Aorta (tissue), 5 donors: ENCODE data around the gene CHCHD10. TPM values are rescaled to one million over a fixed set of nuclear protein-coding genes. Genes with fewer than 3 reads are reported as not detected.

ENCODE experiments used
- ATAC-seq: fragments of 200-7000 bp; cut with Tn5 transposase; one replicate; pipeline ENCODE4 v1.9.1; 2022; ENCODE audit warnings: moderate library complexity; ENCODE audit not compliant: low FRiP score
- DNase-seq, 2 donors: peaks; one replicate each; pipeline ENCODE4 v3.0.0-alpha.2; 2020
- H3K27ac ChIP-seq, 2 donors: one replicate each; pipeline ENCODE4 v1.5.1; 2013; ENCODE audit warnings: low read length in 2 of 2, mild to moderate bottlenecking in 2 of 2, moderate library complexity in 2 of 2, control low read depth in 1 of 2, inconsistent platforms in 1 of 2, low read depth in 1 of 2
- H3K27me3 ChIP-seq, 2 donors: one replicate each; pipeline ENCODE4 v1.6.1; 2013; ENCODE audit warnings: control low read depth in 1 of 2, low read length in 1 of 2, mild to moderate bottlenecking in 1 of 2, moderate library complexity in 1 of 2; ENCODE audit not compliant: insufficient read depth in 2 of 2, control insufficient read depth in 1 of 2
- H3K36me3 ChIP-seq, 2 donors: one replicate each; pipeline ENCODE4 v1.6.1; 2013; ENCODE audit warnings: control low read depth in 1 of 2, low read length in 1 of 2, mild to moderate bottlenecking in 1 of 2; ENCODE audit not compliant: insufficient read depth in 2 of 2, control insufficient read depth in 1 of 2
- H3K4me1 ChIP-seq, 2 donors: one replicate each; pipeline ENCODE4 v1.6.1; 2013; ENCODE audit warnings: low read length in 2 of 2, control low read depth in 1 of 2, mild to moderate bottlenecking in 1 of 2, moderate library complexity in 1 of 2; ENCODE audit not compliant: insufficient read depth in 2 of 2, control insufficient read depth in 1 of 2
- H3K4me3 ChIP-seq, 2 donors: one replicate each; pipeline ENCODE4 v1.5.1; 2013; ENCODE audit warnings: low read length in 2 of 2, control low read depth in 1 of 2, mild to moderate bottlenecking in 1 of 2
- H3K9me3 ChIP-seq: one replicate; pipeline ENCODE4 v1.6.1; 2013; ENCODE audit warnings: mild to moderate bottlenecking, low read length; ENCODE audit not compliant: control insufficient read depth
- WGBS, 2 donors: extraction: QIAGEN DNeasy Blood & Tissue Kit; methylation state at CpG; one replicate each; pipeline ENCODE4 v1.1.7; 2013; 5-methylcytosine and 5-hydroxymethylcytosine counted together
- intact Hi-C, 2 donors: fragments of 100-400 bp; cut with DNase I; formaldehyde crosslinking; loops; one replicate each; pipeline versions ENCODE4 v1.14.2 to v1.15.0; 2022
- polyA plus RNA-seq, 2 donors: library from polyadenylated mRNA; stranded (reverse); fragments of 200-250 nt; gene quantifications; one replicate each; pipeline ENCODE4 v1.2.3, GENCODE V29; 2013
- total RNA-seq, 2 donors: library from RNA; stranded (reverse); fragmentation: NEBNext Ultra II Directional; extraction: Animal tissue kit (Norgen Biotek cat#: 25700); gene quantifications; one replicate each; pipeline ENCODE4 v1.2.1, GENCODE V29; 2021
- donor health status: healthy with polysubstance abuse.
- donor health status: Bipolar disorder and iron deficiency.
- donor health status: DM: no; HTN: no; CAD: no.
- donor health status: DM: no; HTN: no; CAD: no.
- donor health status: DM: yes; HTN: yes; CAD: no.

The CHCHD10 gene
- total and polyA plus RNA-seq, 4 donors = 30.9 to 68.4 (median 50.2) TPM

DNA sequence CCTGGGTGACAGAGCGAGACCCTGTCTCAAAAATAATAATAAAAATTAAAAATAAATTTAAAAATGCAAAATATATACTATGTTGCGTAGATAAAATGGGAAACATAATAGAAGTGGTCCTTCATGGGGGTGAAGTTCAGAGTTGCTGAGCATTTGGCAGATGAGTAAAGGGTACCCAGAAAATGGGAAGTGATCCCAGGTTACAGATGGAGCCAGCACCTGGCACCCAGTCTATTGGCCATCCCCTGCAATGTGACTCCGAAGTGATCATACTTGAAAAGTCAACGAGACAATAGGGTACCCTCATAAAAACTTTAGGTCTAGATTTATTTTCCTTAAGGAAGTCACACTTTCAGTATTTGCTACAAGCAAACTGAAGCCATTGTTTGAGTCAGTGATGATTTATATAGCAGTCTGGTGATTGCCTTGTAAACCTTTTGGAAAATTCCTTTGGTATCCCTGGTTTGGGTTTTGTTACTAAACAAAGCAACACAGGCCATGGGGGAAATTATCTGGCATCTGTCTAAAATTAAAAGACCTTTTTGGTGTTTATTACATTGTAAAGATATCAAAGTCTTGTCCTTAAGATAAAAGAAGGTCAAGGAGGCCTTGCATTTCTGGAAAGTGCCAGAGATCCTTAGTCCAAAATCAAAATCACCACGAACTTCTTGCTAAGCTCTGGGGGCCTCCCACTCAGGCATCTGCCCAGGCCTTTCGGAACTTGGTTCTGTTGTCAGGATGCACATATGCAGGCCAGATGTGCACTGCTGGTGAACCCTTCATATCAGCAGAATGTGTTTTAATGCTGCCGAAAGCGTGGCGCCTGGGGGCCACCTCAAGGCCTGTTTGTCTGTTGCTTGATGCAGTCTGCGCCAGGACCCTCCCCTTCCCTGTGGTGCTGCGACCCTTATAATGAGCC, 23.3 kb upstream of the CHCHD10 start:
- H3K27me3 ChIP-seq = no peaks in the 10 kb centered on the region
- no peak for DNase-seq
- no peak for ATAC-seq
- H3K4me3 ChIP-seq = no peak overlapping the region
- no peak overlapping the region for H3K27ac ChIP-seq
- 56 to 64% methylated on average over 11 of the region's 11 CpGs for WGBS, 2 donors
- intact Hi-C loops = no loop called here
- H3K9me3 ChIP-seq = no peaks in the 10 kb centered on the region
- no peaks in the 10 kb centered on the region for H3K4me1 ChIP-seq
- H3K36me3 ChIP-seq = peaks cover 0 to 3% of the 10 kb centered on the region in 2 donors

DNA sequence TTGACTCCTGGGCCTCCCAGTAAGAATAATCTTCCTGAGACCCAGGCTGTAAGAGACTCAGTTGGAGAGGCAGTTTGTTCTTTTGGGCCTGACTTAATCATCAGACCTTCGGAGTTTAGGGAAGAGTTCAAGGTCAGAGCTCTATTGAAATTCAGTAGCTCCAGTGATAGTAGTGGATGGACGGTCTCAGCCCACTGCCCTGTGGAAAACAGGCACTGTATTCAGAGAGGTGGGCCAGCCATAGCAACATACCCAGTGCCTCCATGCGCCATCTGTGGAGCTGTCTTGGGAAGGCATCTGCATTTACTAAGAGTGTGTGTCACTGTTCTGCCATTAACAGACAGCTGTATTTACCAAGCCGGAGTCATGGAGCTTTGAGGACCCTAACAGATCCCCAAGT, 21.9 kb upstream of the CHCHD10 start:
- WGBS, 2 donors = 82 to 86% methylated on average over 4 of the region's 4 CpGs

DNA sequence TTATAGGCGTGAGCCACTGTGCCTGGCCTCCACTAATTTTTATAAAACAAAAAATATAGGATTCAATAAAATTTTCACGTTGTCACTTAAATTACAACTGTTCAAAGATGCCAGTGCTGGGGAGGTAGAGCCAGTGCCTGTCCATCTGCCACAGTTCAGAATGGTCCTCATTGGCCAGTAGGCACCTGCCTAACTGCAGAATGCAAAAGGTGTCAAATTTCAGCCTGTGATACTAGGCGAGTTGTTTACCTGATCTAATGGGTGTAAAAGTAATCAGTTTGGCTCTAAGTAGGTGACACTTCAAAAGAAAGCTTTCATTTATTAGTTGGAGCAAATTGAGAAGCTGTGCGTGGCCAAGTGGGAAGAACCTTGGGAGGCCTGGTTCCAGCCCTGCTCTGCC, 21.3 kb upstream of the CHCHD10 start:
- H3K27ac ChIP-seq = no peak overlapping the region
- H3K27me3 ChIP-seq = no peaks in the 10 kb centered on the region
- intact Hi-C loops = no loop called here
- ATAC-seq = no peak
- H3K4me1 ChIP-seq = no peaks in the 10 kb centered on the region
- no peaks in the 10 kb centered on the region for H3K36me3 ChIP-seq
- 72 to 75% methylated on average over 4 of the region's 4 CpGs for WGBS, 2 donors
- H3K4me3 ChIP-seq = no peak overlapping the region
- no peaks in the 10 kb centered on the region for H3K9me3 ChIP-seq
- peak in 1 of 2 donors; percentile 8 for DNase-seq

More for the DNA sequence above, 21.9 kb upstream of the CHCHD10 start:
- Histone ChIP-seq H3K4me3 (no peak overlapping the region), H3K27ac (no peak overlapping the region), H3K9me3 (no peaks in the 10 kb centered on the region), H3K27me3 (no peaks in the 10 kb centered on the region), H3K36me3 (peaks cover 0 to 3% of the 10 kb centered on the region in 2 donors), H3K4me1 (no peaks in the 10 kb centered on the region)
- intact Hi-C loops = no loop called here
- ATAC-seq = no peak
- DNase-seq = no peak

DNA sequence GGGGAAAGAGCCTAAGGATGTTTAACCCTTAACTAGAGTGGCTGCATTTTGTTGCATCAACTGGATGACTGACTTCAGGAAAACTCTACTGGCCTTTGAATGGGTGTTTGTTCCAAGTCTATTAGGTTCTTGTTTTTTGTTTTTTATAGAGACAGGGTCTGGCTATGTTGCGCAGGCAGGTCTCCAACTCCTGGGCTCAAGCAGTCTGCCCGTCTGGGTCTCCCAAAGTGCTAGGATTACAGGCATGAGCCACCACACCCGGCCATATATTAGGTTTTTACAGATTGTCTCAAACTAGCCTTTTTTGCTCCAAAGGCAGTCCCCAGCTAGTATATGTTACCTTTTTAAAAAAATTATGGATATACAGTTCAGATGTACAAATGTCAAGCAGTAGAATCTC, 20.1 kb upstream of the CHCHD10 start:
- ATAC-seq (no peak), DNase-seq (no peak)
- Histone ChIP-seq H3K4me1 (no peaks in the 10 kb centered on the region), H3K4me3 (peak overlapping the region in 1 of 2 donors; percentile 82), H3K9me3 (no peaks in the 10 kb centered on the region), H3K36me3 (no peaks in the 10 kb centered on the region), H3K27me3 (no peaks in the 10 kb centered on the region), H3K27ac (no peak overlapping the region)
- intact Hi-C loops = loop anchor here in 1 of 2 donors (2.0 kb wide), 2 partner anchors 19 to 51 kb away; partner anchors contain the start of gene DERL3
- 19 to 27% methylated on average over 3 of the region's 3 CpGs for whole genome bisulfite sequencing, 2 donors

DNA sequence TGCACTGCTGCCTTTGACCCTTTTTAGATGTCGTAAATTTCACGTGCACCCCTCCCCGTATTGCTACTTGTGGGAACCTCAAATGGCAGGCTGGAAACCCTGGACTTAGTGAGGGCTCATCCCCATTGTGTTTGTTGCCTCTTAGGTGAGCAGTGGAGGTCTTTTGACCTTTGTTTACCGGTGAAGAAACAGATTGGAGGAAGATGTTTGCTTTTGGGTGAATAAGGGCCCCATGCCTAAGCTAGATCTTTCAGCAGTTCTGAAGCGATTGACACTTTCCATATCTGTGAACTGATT, 19.8 kb upstream of the CHCHD10 start:
- DNase-seq (no peak), ATAC-seq (no peak)
- intact Hi-C loops = loop anchor here in 1 of 2 donors (2.0 kb wide), 2 partner anchors 19 to 51 kb away; partner anchors contain the start of gene DERL3
- H3K27me3 ChIP-seq = no peaks in the 10 kb centered on the region
- peak overlapping the region; percentile 64 to 82 for H3K4me3 ChIP-seq
- no peak overlapping the region for H3K27ac ChIP-seq
- H3K4me1 ChIP-seq = no peaks in the 10 kb centered on the region
- 0 to 1% methylated on average over 5 of the region's 5 CpGs for WGBS, 2 donors
- no peaks in the 10 kb centered on the region for H3K9me3 ChIP-seq
- no peaks in the 10 kb centered on the region for H3K36me3 ChIP-seq

DNA sequence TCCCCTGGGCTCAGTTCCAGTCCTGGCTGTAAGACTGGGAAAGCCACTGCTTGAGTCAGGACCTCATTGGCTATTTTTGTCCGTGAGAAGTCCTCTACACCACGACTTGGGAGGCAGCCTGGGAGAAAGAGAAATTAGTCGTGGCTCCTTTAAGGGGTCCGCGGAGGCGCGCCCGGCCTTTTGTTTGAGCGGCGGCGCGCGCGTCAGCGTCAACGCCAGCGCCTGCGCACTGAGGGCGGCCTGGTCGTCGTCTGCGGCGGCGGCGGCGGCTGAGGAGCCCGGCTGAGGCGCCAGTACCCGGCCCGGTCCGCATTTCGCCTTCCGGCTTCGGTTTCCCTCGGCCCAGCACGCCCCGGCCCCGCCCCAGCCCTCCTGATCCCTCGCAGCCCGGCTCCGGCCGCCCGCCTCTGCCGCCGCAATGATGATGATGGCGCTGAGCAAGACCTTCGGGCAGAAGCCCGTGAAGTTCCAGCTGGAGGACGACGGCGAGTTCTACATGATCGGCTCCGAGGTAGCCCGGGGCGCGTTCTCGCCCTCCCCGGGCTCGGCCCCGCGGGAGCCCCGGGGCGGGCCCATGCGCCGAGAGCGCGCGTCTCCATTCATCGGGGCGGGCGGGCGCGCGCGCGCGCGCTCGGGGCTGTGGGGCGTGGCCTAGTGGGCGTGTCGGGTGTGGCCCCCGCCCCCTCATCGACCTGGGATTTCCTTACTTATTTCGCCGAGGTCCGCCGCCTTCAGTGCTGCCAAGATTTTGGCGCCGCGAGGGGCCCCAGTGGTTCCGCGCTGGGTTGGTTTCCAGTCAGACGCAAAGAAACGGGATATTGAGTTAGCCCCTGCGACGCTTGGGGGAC, 19.2 kb upstream of the CHCHD10 start, which contains the start of gene SMARCB1:
Gene SMARCB1 (plus strand): TSS at position 215 of the 848 bp plus-strand sequence. CDS start 204 bp downstream, at position 419.
- Histone ChIP-seq H3K27ac (peak within 1 kb of the TSS; percentile 47 to 87), H3K36me3 (no peaks in the 10 kb centered on the region), H3K4me3 (peak within 1 kb of the TSS; percentile 64 to 82), H3K27me3 (no peaks in the 10 kb centered on the region), H3K9me3 (no peaks in the 10 kb centered on the region), H3K4me1 (no peaks in the 10 kb centered on the region)
- DNase-seq (peak; percentile 95 to 97), ATAC-seq (peak; percentile 95)
- intact Hi-C loops = loop anchor here in 1 of 2 donors (1.0 to 2.0 kb wide), 3 partner anchors 18 to 52 kb away; partner anchors contain the start of gene DERL3
- WGBS, 2 donors = 0% methylated on average over 76 to 97 of the region's 97 CpGs

DNA sequence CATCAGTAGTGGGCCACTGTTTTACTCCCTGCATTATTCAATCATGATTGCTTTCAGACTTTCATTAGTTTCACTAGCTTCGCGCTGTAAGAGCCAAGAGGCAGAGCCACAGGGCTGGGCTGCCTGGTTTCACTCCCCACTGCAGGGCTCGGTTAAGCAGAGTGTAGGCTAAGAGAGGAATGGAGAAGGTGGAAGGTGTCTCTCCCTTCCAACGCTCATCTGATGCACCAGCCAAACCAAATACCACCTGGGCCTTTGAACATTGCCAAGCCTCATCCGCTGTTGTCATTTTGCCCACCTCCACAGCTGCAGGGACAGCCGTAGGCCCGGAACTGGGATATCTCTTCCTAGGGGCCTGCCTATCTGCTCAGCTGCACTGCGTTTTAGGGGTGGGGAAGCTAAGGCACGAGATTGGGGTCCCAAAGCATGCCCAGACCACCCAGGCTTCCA, 18.5 kb upstream of the CHCHD10 start:
- H3K9me3 ChIP-seq = no peaks in the 10 kb centered on the region
- H3K36me3 ChIP-seq = no peaks in the 10 kb centered on the region
- WGBS, 2 donors = 9 to 13% methylated on average over 9 of the region's 9 CpGs
- ATAC-seq (peak; percentile 16), DNase-seq (no peak)
- H3K27ac ChIP-seq = peak overlapping the region in 1 of 2 donors; percentile 68
- no peak overlapping the region for H3K4me3 ChIP-seq
- H3K4me1 ChIP-seq = no peaks in the 10 kb centered on the region
- intact Hi-C loops = loop anchor here in 1 of 2 donors (1.0 to 2.0 kb wide), 3 partner anchors 17 to 53 kb away; partner anchors contain the start of gene DERL3
- no peaks in the 10 kb centered on the region for H3K27me3 ChIP-seq

DNA sequence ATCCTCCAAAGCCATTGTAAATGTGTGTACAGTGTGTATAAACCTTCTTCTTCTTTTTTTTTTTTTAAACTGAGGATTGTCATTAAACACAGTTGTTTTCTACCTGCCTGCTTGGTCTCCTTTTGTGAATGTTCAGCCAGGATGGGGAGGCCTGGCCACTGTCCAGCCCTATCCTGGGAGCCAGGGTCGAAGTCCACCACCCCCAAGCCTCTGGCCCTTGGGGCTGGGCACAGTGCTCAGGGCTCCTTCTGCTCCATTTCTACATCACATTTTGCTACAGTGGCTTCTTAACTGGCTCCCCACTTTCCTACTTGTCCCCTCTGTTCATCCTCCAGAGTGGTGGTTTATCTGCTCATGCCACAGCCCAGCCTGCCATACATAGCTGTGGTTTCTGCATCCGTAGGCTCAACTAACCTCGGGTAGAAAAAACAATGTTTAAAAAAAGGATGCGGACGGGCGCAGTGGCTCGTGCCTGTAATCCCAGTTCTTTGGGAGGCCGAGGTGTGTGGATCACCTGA, 16.5 kb upstream of the CHCHD10 start:
- no peak for DNase-seq
- Histone ChIP-seq H3K27me3 (no peaks in the 10 kb centered on the region), H3K4me1 (no peaks in the 10 kb centered on the region), H3K36me3 (no peaks in the 10 kb centered on the region), H3K9me3 (no peaks in the 10 kb centered on the region), H3K27ac (no peak overlapping the region), H3K4me3 (no peak overlapping the region)
- ATAC-seq = no peak
- WGBS, 2 donors = 82 to 87% methylated on average over 8 of the region's 8 CpGs
- intact Hi-C loops = no loop called here
